Fibroblast of skin of scalp (primary cell): ENCODE data around the gene AKT3.
"Not testable (repeated sequence)": the region's sequence is repeated elsewhere in the genome, so short reads cannot be mapped to it uniquely, and the experiment has no call there.

Experiments
- DNase-seq: peaks from one replicate; pipeline ENCODE4 v3.0.0-alpha.2; 2013

AKT3 gene

DNA sequence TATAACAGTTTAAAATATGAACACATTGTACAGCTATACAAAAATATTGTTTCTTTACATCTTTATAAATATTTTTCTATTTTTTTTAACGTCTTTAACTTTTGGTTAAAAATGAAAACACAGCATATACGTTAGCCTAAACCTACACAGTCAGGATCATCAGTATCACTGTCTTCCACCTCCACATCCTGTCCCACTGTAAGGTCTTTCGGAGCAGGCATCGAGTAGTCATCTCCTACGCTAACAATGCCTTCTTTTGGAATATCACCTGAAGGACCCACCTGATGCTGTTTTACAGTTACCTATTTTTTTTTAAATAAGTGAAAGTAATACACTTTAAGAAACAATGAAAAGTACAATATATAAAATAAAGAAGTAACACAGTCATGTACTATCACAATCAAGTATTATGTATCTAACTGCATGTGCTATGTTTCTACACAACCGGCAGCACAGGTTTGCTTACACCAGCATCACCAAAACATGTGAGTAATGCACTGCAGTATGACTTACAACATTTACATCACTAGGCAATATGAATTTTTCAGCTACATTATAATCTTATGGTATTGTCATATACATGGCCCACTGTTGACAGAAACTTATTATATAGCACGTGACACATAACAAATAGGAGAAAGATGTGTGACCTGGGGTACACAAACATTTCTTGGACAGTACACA lies 254.4 kb downstream of the AKT3 start:
- DNase-seq, result peak; percentile 44

DNA sequence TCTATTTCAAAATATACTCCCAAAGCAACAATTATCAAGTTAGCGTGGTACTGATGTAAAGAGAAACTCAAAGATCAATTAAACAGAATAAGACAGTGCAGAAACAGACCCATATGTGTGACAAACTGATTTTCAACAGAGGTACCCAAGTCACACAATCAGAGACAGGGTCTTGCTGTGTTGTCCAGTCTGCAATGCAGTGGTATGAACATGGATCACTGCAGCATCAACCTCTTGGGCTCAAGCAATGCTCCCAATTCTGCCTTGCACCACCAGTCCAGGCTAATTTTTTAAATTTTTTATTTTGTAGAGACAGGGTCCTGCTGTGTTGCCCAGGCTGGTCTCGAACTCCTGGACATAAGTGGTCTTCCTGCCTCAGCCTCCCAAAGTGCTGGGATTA lies 255.6 kb downstream of the AKT3 start:
- DNase-seq, result no peak

DNA sequence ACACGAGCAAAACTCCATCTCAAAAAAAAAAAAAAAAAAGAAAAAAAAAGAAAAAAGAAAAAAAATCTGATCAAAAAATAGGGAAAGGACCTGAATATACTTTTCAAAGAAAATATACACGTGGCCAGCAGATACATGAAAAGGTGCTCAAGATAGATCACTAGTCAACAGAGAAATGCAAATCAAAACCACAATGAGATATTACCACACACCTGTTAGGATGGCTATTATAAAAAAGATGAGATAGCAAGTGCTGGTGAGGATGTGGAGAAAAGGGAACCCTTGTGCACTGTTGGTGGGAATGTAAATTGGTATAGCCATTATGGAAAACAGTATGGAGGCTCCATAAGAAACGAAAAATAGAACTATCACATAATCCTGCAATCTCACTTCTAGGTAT lies 260.8 kb downstream of the AKT3 start:
- DNase-seq, result not testable (repeated sequence)

DNA sequence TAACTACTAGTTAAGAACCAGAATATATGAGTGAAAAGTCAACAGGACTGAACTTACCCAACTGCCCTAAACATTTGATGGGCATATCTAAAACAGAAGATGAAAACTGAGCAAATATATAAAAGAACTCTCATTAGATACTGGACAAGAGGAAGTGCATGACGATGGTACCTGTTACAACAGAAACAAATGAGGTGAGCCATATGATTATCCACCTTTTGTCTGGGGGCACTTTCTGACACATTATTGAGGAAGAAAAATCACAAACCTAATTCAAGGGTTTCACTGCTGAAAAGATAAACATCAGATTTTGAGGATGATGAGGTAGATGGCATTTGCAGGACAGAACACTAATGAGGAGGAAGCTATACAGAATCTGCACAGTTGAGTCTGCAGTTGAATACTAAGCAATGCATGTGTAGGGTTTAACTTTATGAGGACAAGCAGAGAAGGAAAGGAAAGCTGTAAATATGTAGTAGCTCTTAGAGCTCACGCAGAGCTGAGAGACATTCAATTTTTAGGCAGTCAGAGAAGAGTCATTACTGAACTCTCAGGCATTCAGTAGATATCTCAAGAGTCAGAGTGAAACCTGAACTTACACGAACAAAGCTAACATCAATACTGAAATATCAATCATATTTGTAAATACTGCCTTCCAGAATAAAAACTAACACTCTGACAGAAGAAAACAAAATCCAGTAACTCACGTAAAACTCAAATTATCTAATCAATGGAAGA lies 262.1 kb downstream of the AKT3 start:
- DNase-seq, result no peak

DNA sequence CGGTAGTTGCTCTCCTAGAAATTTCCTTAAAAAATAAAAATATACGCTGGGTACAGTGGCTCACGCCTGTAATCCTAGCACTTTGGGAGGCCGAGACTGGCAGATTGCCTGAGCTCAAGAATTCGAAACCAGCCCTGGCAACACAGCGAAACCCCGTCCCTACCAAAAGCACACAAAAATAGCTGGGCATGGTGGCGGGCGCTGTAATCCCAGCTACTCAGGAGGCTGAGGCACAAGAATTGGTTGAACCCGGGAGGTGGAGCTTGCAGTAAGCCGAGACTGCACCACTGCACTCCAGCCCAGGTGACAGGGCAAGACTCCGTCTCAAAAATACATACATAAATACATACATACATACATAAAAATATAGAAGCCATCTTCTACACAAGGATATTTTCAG lies 262.8 kb downstream of the AKT3 start:
- DNase-seq, result no peak

DNA sequence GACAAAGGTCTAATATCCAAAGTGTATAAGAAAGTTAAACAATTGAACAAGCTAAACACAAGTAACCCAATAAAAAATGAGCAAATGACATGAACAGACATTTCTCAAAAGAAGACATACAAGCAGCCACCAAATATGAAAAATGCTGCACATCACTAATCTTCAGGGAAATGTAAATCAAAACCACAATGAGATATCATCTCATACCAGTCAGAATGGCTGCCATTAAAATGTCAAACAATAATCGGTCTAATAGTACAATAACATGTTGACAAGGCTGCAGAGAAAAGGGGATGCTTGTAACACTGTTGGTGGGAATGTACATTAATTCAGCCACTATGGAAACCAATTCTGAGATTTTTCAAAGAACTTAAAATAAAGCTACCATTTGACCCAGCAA lies 264.1 kb downstream of the AKT3 start:
- no peak for DNase-seq

DNA sequence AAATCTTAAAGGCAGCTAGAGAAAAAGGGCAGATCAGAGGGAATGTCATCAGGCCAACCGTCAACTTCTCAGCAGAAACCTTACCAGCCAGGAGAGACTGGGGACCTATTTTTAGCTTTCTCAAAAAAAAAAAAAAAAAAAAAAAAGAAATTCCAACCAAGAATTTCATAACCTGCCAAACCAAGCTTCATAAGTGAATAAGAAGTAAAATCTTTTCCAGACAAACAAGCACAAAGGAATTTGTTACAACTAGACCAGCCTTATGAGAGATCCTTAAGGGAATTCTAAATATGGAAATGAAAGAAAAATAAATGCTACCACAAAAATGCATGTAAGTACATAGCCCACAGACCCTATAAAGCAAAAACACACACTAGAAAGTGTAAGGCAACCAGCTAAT lies 267.7 kb downstream of the AKT3 start:
- DNase-seq, result peak; percentile 91

DNA sequence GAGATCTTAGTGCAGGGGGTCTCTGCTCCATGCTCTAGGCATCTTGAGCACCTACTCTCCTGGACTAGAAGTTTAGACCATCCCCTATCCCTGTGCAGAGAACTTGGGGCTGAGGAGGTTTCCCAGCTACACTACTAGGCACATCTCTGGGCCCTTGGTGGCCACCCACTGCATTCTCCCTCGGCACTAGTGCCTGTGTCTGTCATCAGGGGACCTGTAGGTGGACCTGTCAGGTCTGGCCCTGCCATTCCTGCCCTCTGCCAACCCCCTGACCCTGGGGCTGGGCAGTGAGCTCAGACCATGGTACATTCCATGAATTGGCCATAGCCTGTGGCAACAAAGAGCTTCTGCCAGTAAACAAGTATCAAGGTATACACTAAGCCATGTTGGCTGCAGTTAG lies 269.1 kb downstream of the AKT3 start:
- DNase-seq, result no peak

DNA sequence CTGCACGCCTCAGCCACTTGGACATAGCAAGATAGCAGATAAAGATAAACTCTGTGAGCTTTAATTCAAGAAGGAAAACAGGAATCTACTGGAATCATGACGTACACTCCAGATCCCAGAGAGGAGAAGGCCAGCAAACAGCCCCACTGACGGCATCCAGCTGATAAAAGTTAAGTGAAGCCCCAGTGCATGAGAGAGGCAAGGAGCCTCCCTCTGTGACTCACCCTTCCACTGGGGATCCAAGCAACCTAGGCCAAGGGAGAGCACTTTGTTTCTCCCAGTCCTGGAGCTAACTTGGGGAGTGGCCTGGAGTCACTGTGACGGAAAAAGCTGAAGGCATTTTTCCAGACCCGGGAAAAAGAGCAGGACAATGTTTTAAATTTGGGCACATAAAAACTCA lies 270.0 kb downstream of the AKT3 start:
- peak; percentile 38 for DNase-seq

DNA sequence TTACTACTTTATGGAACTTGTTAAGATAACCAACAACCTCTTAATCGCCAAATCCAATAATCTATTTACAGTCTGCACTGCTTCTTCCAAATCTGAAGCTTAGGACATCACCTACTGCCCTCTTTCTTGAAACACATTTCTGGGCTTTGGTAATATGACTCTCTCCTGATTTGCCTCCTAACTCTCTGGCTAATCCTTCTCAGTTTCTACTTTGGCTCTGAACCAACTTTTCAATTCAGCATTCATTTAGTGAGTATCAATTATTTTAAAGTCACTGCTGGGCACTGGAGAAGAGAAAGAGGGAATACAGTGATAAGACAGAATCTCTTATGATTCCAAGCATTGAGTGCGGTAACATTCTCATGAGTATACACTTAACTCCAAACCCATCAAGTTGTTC lies 275.0 kb downstream of the AKT3 start:
- DNase-seq, result no peak

DNA sequence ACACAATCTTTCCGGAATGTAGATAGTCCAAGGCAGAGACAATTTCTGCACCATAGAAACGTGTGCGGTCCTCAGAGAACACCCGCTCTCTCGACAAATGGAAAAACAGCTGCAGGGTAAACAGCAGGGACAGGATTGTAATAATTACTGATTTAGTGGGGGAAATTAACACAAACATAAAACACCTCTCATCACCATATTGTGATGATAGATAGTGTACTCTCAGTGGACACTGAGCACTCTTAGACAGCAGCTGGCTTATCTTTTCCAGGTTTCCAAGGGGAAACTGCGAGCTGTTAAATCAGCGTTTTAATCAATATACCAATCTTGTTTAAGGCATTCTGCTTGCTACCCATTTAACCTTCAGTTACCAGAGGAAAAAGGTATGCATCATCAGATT lies 277.1 kb downstream of the AKT3 start:
- no peak for DNase-seq

DNA sequence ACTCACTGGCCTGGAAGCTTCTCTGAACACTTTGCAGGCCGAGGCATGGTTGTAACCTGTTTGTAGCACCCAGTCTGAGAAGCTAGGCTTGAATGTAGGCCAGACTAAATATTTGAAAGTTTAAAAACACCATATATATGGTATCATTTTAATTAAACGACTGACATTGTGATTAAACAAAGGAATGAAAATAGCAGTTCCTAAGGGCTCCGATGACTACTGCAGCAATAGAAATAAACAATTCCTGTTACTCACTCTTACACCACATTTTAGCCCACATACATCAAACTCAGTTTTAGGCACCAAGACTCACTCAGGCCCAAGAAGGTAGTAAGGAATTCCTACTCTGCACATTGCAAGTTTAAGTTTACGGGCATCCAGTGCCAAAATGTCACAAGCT lies 281.2 kb downstream of the AKT3 start:
- DNase-seq, result no peak

DNA sequence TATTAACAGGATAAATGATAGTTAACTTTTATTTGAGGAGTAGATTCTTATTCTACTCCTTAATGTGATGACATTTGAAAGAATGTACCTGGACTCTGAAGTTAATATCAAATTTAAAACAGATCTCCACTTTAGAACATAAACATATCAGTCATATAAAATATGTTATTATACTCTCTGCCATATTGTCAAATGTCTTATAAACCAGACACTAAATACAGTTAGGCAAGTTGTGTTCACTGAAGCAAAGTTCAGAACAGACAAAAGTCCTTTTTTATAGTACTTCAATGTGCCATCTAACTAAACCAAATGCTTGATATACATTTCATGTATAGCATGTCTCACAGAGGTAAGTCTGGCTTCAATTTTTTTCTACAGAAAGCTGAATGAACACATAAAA lies 285.2 kb downstream of the AKT3 start:
- DNase-seq, result no peak

DNA sequence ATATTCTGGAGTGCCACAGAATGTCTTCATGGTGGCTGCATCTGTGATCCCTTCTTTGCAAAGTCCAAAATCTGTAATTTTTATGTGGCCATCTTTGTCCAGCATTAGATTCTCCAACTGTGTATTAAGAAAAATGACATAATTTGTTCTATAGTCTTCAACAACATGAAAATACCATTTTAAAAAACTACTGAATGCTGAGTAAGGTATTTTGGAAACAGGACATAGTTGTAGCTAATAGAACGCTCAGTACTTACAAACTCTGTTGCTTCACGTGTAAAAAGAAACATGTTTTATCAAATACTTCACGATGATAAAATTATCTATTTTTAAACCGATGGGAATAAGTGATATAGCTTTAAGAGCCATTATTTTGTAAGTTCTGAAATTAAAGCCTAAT lies 286.3 kb downstream of the AKT3 start:
- DNase-seq, result no peak

DNA sequence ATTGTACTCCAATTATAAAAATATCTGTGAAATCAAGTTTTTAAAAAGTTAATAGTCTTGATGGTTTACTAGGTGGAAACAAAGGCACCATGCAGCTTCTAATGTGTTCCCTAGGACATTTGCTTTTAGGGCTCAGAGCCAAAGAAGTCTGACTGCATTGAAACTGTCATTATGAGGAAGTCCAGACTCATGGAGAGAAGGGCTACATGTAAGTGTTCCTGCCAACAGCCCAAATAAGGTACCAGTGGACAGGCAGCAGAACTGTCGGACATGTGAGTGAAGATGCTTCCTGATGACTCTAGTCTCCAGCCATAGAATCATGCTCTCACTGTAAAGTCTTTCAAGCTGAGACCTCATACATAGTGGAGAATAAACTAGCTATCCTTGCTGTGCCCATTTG lies 287.6 kb downstream of the AKT3 start:
- DNase-seq, result no peak

DNA sequence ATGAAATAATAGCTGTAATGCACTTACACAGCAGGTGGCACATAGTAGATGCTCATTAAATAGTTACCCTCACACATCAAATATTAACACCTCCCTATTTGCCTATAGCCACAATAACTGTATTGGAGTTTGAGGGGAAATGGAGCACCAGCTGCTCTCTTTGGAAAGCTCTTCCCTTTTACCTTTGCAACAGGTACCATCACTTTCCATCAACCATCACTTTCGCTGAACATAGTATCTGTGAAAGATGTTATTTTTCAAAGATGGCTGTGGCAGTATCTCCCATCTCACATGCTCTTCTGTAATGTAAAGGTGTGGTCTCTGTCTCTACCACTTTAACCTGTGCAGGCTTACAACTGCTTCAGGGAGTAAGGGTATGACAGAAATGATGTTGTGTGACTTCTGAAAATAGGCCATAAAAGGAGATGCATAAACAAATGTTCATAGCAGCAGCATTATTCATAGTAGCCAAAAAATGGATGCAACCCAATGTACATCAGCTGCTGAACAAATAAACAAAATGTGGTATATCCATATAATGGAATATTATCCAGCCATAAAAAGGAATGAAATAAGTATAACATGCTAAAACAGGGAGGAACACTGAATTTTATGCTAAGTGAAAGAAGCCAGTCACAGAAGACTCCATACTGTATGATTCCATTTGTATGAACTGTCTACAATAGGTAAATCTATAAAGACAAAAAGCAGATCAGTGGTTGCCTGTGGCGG lies 288.3 kb downstream of the AKT3 start:
- DNase-seq, result no peak

DNA sequence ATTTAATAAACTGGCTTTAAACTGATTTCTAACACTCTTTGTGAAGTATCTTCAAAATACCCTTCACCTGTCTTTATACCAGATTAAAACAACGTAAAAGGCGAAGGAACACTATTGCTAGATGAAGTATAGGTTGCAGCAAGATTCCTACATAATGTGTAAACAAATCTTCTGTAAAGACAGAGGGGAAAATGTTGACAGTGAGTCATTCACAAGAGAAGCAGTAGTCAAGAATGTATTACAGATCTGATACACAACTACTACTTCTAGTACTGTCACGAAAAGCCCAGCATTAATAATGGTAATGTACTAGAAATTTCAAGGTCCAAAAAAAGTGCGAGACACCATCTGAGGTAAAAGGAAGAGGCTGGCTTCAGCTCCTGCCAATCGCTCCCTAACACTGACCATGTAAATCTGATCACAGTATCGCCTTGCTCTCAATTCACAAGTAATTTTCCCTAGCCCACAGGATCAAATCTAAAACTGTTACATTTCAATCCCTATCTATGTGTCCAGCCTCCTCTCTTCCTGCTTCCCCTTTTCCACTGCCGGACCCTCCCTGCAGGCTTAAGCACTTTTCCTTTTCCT lies 290.4 kb downstream of the AKT3 start:
- no peak for DNase-seq

DNA sequence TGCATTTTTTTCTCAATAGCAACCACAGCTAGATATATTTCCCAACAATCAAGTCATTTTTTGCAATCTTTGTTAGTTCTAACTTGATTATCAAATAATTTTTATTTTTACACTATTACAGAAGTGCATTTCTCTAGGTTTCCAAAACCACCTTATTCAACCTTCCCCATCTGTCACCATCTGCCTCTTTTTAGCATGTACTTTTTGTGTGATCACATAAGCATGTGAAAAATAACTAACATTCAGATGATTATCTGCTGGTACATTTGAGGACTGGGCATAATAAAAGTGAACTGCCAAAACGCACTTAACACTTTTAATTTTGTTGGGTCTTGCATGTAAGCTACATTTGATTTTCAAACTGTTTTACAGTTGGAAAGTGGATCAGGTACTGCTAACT lies 291.5 kb downstream of the AKT3 start:
- DNase-seq, result no peak

DNA sequence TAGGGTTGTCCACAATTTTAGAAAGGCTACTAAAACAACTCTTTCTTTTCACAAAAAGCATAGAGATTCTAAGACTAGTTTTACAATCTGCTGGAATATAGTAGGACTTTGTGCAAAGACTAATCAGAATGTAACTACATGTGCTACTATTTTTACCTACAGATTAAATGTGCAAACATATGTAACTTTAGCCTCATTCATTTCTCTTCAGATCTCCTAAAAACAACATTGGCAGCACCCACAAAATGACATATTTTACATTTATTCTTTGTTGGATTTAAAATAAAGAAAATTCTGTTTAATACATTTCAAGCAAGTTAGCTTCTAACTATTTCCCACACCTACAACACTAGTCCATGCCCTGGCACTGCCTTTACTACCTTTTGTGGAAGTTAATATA lies 292.2 kb downstream of the AKT3 start:
- DNase-seq, result no peak

DNA sequence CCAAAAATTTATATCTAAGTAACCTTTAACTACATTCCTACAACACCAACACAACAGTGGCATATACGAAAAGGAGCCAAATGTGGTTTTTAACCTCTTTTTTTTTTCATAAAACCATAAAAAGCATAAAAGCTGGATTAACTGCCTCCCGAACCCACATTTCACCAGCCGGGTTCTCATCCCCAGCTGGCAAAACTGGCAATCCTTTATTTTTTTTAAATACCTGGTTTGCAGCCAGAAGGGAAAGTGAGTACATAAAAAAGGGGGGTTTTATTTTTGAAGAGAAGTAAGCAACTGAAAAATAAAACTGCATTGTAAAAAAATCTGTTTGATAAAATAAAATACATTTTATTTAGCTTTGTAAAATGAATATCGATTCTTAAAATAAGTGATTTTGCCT lies 295.4 kb downstream of the AKT3 start:
- no peak for DNase-seq

DNA sequence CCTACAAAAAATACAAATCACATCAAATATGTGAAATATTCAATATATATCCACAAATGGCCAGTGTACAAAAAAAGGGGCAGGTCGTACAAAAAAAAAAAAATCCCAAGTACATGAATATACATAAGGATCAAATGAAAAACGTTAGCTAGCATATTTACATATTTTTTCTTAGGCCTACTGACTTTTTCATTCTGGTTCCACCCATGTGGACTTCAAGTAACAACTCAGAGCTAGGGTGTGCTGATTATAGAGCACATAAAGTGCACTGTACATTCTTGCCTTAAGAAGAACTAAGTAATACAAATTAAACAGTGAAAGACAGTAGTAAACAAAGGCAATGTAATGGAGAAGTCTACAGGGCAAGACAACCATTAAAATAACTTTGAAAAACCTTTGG lies 297.0 kb downstream of the AKT3 start:
- no peak for DNase-seq

DNA sequence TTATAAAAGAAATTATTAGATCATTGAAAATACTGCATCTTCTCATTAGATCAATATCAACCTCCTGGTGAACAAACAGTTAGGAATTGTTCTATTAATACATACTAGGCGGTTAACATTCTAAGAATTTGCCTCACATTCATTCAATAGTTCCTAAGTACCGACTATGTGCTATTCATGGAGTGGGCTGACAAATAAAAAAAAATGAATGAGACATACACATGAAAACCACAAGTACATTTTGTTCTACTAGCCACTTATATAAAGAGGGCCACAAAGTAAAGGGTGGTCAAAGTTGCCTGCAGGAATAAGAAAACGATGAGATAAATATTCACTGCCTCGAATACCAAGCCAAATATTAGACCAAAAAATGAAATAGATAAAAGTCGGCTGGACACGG lies 299.8 kb downstream of the AKT3 start:
- DNase-seq, result peak; percentile 50

DNA sequence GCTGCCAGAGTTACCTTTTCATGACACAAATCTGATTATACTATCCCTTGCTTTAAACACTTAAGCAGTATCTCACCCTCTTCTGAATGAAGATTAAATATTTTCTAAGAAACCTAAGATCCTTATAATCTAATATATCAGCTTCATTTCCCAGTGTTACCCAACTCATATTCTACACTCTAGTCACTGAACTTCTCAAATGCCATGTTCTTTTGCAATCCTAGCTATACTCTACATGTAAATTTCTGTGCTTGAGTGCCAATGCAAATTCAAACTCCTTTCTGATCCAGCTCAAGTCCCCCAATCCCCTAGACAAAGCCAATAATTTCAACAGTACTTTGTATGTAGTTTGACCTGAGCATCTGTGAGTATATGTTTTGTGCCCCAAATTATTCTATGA lies 300.3 kb downstream of the AKT3 start:
- no peak for DNase-seq

DNA sequence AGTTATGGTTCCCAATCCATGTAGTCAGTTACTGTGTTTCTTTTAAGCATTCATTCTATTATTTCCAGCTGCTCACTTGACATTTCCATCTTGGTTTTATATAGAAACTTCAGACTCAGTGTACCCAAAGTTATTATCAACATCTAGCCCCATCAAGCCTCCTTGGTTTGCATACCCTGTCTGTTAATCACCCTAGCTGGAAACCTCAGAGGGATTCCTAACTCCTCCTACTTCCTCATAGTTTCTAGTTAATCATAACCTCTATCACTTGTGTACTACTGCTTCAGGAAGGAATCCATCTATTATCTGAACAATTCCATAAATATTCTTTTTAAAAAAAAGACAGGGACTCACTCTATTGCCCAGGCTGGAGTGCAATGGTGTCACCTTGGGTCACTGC lies 300.9 kb downstream of the AKT3 start:
- peak; percentile 75 for DNase-seq
